Endothelial cell of umbilical vein (primary cell): ENCODE measurements around the gene RSF1. TPM values are rescaled to one million over a fixed set of nuclear protein-coding genes. Genes with fewer than 3 reads are reported as not detected.

Experiments
- BruUV-seq: library from RNA; stranded (reverse); fragments of 400-500 nt; replicated peaks from 2 replicates; lab custom pipeline; 2021; lab: Mats Ljungman, UMichigan
- CTCF ChIA-PET: fragments of 300-600, 350-600 bp; sonication (Branson Sonifier 250); formaldehyde crosslinking; loops from one replicate; lab custom pipeline; 2021; ENCODE audit warnings: antibody characterized with exemption, inconsistent platforms; lab: Charles Lee
- POLR2A ChIA-PET: fragments of 300-600, 350-600 bp; sonication (Branson Sonifier 250); formaldehyde crosslinking; loops from one replicate; lab custom pipeline; 2021; ENCODE audit warnings: antibody characterized with exemption, inconsistent platforms; lab: Charles Lee
- DNase-seq: peaks from one replicate; pipeline ENCODE4 v3.0.0-alpha.2; 2011; ENCODE audit warnings: low read depth, low spot score
- FAIRE-seq: peaks from 2 replicates; lab custom pipeline; 2011; peaks lifted over from hg19 to GRCh38; lab: Jason Lieb, UNC
- H2AFZ ChIP-seq: 2 replicates; pipeline ENCODE4 v1.6.0; 2012; ENCODE audit warnings: low read depth, low read length, control low read depth, inconsistent platforms
- H3K27ac ChIP-seq: 2 replicates; pipeline ENCODE4 v1.5.1; 2011; ENCODE audit warnings: low read depth, mild to moderate bottlenecking, control low read depth, low read length, moderate library complexity; ENCODE audit not compliant: insufficient read depth
- H3K27me3 ChIP-seq, 2 experiments: 2 replicates each; pipeline versions ENCODE4 v1.6.0 to v1.6.1; 2011; ENCODE audit warnings: low read length in 2 of 2, mixed read lengths in 1 of 2; ENCODE audit not compliant: control insufficient read depth in 2 of 2, insufficient read depth in 2 of 2
- H3K36me3 ChIP-seq, 2 experiments: 2 replicates in 1 of 2; 3 replicates in 1 of 2; pipeline ENCODE4 v1.5.1; 2011; ENCODE audit warnings: low read length in 2 of 2, mild to moderate bottlenecking in 1 of 2, moderate library complexity in 1 of 2; ENCODE audit not compliant: control insufficient read depth in 2 of 2, insufficient read depth in 2 of 2; ENCODE audit errors: extremely low read depth in 1 of 2
- H3K4me1 ChIP-seq: 3 replicates; pipeline ENCODE4 v1.5.1; 2011; ENCODE audit warnings: mild to moderate bottlenecking, low read length; ENCODE audit not compliant: control insufficient read depth, insufficient read depth; ENCODE audit errors: extremely low read depth
- H3K4me2 ChIP-seq: 2 replicates; pipeline ENCODE4 v1.6.1; 2011; ENCODE audit warnings: low read length, control low read depth, mixed read lengths; ENCODE audit not compliant: insufficient read depth
- H3K4me3 ChIP-seq, 3 experiments: fragments of 200-600 bp in 1 of 3; sonication (generic), shearing (Covaris generic) in 1 of 3; replicated peaks in 1 of 3; 2 replicates each; pipeline ENCODE4 v1.5.1; 2011 to 2016; ENCODE audit warnings: control low read depth in 3 of 3, low read length in 3 of 3, mild to moderate bottlenecking in 2 of 3, inconsistent platforms in 1 of 3, low read depth in 1 of 3, moderate library complexity in 1 of 3; ENCODE audit not compliant: insufficient read depth in 1 of 3
- H3K79me2 ChIP-seq: 2 replicates; pipeline ENCODE4 v1.6.0; 2012; ENCODE audit warnings: low read length, inconsistent platforms; ENCODE audit not compliant: control insufficient read depth, insufficient read depth
- H3K9ac ChIP-seq: replicated peaks from 2 replicates; pipeline ENCODE3; 2011; ENCODE audit warnings: low read length, control low read depth; ENCODE audit not compliant: insufficient read depth; ENCODE audit errors: extremely low read depth
- H3K9me1 ChIP-seq: replicated peaks from 3 replicates; pipeline ENCODE4 v1.6.0; 2011; ENCODE audit warnings: mild to moderate bottlenecking, low read length; ENCODE audit not compliant: control insufficient read depth, insufficient read depth; ENCODE audit errors: extremely low read depth
- H3K9me3 ChIP-seq: replicated peaks from 2 replicates; pipeline ENCODE4 v1.5.1; 2012; ENCODE audit warnings: low read length, inconsistent platforms; ENCODE audit not compliant: control insufficient read depth, insufficient read depth
- H4K20me1 ChIP-seq: replicated peaks from 2 replicates; pipeline ENCODE3; 2011; ENCODE audit warnings: mild to moderate bottlenecking, low read length; ENCODE audit not compliant: control insufficient read depth, insufficient read depth; ENCODE audit errors: extremely low read depth
- EZH2 ChIP-seq: IDR thresholded peaks from 2 replicates; pipeline ENCODE4 v1.6.1; 2012; ENCODE audit warnings: borderline replicate concordance, low read depth, mild to moderate bottlenecking, moderate library complexity, low read length, inconsistent platforms; ENCODE audit not compliant: severe bottlenecking
- FOS ChIP-seq: IDR thresholded peaks from 2 replicates; pipeline ENCODE4 v1.6.1; 2011; ENCODE audit warnings: mild to moderate bottlenecking, low read length, moderate library complexity, borderline replicate concordance; ENCODE audit not compliant: insufficient read depth
- GATA2 ChIP-seq: IDR thresholded peaks from 2 replicates; pipeline ENCODE4 v1.7.0; 2011; ENCODE audit warnings: low read depth, mild to moderate bottlenecking, moderate library complexity, mixed read lengths, low read length; ENCODE audit not compliant: insufficient read length, insufficient read depth
- JUN ChIP-seq: IDR thresholded peaks from 2 replicates; pipeline ENCODE4 v1.6.1; 2011; ENCODE audit warnings: borderline replicate concordance, low read depth; ENCODE audit not compliant: insufficient read length, insufficient read depth
- MYC ChIP-seq: IDR thresholded peaks from one replicate; pipeline ENCODE4 v1.6.1; 2011; ENCODE audit warnings: mild to moderate bottlenecking, low read depth, low read length
- POLR2A ChIP-seq: IDR thresholded peaks from 2 replicates; pipeline ENCODE4 v1.6.1; 2012; ENCODE audit warnings: low read depth, mild to moderate bottlenecking, control low read depth, low read length
- POLR2AphosphoS5 ChIP-seq: IDR thresholded peaks from 2 replicates; pipeline ENCODE4 v1.6.1; 2012; ENCODE audit warnings: low read depth, mild to moderate bottlenecking, control low read depth, low read length, moderate library complexity; ENCODE audit not compliant: insufficient read depth
- dilution Hi-C: fragments of 300-500 bp; cut with MboI; formaldehyde crosslinking; loops from one replicate; pipeline ENCODE4 v1.15.0; 2019; ENCODE audit warnings: low sequenced_read_pairs; ENCODE audit not compliant: extremely low pct_ligation_motif_present
- intact Hi-C: fragments of 100-400 bp; cut with micrococcal nuclease; formaldehyde crosslinking; loops from one replicate; pipeline ENCODE4 v1.10.0; 2022
- polyA plus RNA-seq, 4 experiments: library from polyadenylated mRNA; depleted of rRNA in 3 of 4; stranded (reverse) in 3 of 4; unstranded in 1 of 4; fragments of >200 nt; gene quantifications; 2 replicates each; pipeline versions ENCODE4 v1.2.1 to v1.2.3, GENCODE V29; 2011 to 2012; ENCODE audit warnings: missing spikeins in 1 of 4
- total RNA-seq: library from RNA; stranded (reverse); gene quantifications from 2 replicates; pipeline ENCODE4 v1.2.3, GENCODE V29; 2021
- TF ChIP-seq, protein P1 (sequence below), 2 donors: IDR thresholded peaks; 1 replicate in 1 of 2; 2 replicates in 1 of 2; pipeline ENCODE4 v1.5.1; 2011; ENCODE audit warnings: low read length in 2 of 2, mild to moderate bottlenecking in 2 of 2, moderate library complexity in 2 of 2, control low read depth in 1 of 2, inconsistent platforms in 1 of 2, low read depth in 1 of 2; ENCODE audit not compliant: insufficient read depth in 1 of 2; ENCODE audit errors: extremely low read depth in 1 of 2
- TF ChIP-seq, protein P2 (sequence below): IDR thresholded peaks from 2 replicates; pipeline ENCODE4 v1.6.1; 2011; ENCODE audit not compliant: insufficient read depth, insufficient read length

Gene RSF1
- total and polyA plus RNA-seq, 2 donors (not counting 3 experiments of a cell fraction or from before 2014, with no cell fraction given): 10.0 to 55.1 TPM

DNA sequence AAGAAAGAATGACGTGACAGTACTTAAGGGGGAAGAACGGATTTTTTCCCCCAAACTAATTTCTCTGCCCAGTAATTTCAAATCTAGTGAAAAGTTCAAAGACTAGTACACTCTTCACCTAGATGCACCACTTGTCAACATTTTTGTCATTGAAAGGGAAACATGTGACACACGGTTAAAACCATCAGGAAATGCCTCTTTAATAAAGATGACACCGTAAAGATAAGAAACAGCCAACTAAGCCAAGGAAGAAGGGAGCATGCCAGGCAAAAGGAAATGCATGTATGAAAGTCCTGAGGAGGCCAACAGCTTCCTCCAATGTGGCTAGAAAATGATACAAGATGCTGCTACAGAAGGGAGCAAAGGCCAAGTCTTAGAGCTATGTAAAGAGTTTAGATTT, 49.4 kb downstream of the RSF1 start:
- H3K4me1 ChIP-seq: peaks cover 10% of the 10 kb centered on the region
- H3K36me3 ChIP-seq: peaks cover 0 to 3% of the 10 kb centered on the region in 2 experiments
- DNase-seq (no peak), FAIRE-seq (no peak)
- POLR2A ChIA-PET: no interaction called here
- BruUV-seq: no TSS peak
- no peak overlapping the region for H3K4me3 ChIP-seq
- dilution Hi-C loops (no loop called here), intact Hi-C loops (no loop called here)
- TF ChIP-seq GATA2: no peak
- no peak for TF ChIP-seq FOS
- no peak for TF ChIP-seq JUN
- no peak for TF ChIP-seq POLR2A
- TF ChIP-seq POLR2AphosphoS5: no peak
- peaks cover 80% of the 10 kb centered on the region for H3K79me2 ChIP-seq
- no peaks in the 10 kb centered on the region for H3K9me3 ChIP-seq
- no peak overlapping the region for H3K27ac ChIP-seq
- CTCF ChIA-PET: no interaction called here
- no peak overlapping the region for H3K4me2 ChIP-seq
- no peaks in the 10 kb centered on the region for H3K27me3 ChIP-seq
- H4K20me1 ChIP-seq: peaks cover 12% of the 10 kb centered on the region
- peaks cover 6% of the 10 kb centered on the region for H3K9me1 ChIP-seq
- no peak overlapping the region for H3K9ac ChIP-seq
- no peak overlapping the region for H2AFZ ChIP-seq

DNA sequence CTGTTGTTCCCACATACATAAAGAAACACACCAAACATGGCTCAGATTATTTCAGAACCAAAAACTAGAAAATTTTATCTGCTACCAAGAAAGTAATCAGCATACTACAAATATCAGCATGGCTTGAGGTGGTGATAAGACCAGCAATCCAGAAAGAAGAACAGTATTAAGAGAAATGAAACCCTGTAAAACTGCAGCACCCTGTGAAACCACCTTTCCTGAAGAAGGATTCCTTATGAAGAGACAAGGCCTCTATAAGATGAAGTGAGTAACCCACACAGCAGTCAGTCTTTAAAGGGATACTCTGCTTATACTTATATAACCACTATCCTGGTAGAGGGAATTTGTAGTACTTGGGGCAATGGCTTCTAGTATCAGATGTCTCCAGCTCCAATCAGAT, 49.9 kb downstream of the RSF1 start:
- Histone ChIP-seq H3K79me2 (peaks cover 77% of the 10 kb centered on the region), H3K9me3 (no peaks in the 10 kb centered on the region), H3K27me3 (no peaks in the 10 kb centered on the region), H3K27ac (no peak overlapping the region), H3K4me1 (peaks cover 10% of the 10 kb centered on the region), H3K36me3 (no peaks in the 10 kb centered on the region), H3K4me3 (no peak overlapping the region), H3K9ac (no peak overlapping the region), H4K20me1 (peaks cover 8% of the 10 kb centered on the region), H2AFZ (no peak overlapping the region), H3K9me1 (peaks cover 6% of the 10 kb centered on the region), H3K4me2 (no peak overlapping the region)
- DNase-seq (no peak), FAIRE-seq (no peak)
- intact Hi-C loops (no loop called here), dilution Hi-C loops (no loop called here)
- ChIA-PET POLR2A (no interaction called here), CTCF (no interaction called here)
- BruUV-seq: no TSS peak
- TF ChIP-seq POLR2A (no peak), JUN (no peak), MYC (no peak), POLR2AphosphoS5 (no peak), FOS (no peak), GATA2 (no peak), EZH2 (no peak)
- TF ChIP-seq, protein P1, sequence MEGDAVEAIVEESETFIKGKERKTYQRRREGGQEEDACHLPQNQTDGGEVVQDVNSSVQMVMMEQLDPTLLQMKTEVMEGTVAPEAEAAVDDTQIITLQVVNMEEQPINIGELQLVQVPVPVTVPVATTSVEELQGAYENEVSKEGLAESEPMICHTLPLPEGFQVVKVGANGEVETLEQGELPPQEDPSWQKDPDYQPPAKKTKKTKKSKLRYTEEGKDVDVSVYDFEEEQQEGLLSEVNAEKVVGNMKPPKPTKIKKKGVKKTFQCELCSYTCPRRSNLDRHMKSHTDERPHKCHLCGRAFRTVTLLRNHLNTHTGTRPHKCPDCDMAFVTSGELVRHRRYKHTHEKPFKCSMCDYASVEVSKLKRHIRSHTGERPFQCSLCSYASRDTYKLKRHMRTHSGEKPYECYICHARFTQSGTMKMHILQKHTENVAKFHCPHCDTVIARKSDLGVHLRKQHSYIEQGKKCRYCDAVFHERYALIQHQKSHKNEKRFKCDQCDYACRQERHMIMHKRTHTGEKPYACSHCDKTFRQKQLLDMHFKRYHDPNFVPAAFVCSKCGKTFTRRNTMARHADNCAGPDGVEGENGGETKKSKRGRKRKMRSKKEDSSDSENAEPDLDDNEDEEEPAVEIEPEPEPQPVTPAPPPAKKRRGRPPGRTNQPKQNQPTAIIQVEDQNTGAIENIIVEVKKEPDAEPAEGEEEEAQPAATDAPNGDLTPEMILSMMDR (IDR thresholded peaks at IDR 0.05; ENCODE audit: extremely low read depth in 1 of 2, insufficient read depth in 1 of 2, low read depth in 1 of 2, low read length in 2 of 2): no peak
- TF ChIP-seq, protein P2, sequence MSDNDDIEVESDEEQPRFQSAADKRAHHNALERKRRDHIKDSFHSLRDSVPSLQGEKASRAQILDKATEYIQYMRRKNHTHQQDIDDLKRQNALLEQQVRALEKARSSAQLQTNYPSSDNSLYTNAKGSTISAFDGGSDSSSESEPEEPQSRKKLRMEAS: no peak
